NCI-H460 (cell line): Measurements from ENCODE around the gene CLEC4E. TPM values are rescaled to one million over a fixed set of nuclear protein-coding genes. Genes with fewer than 3 reads are reported as not detected.

Source experiments
- small RNA-seq, 2 experiments: library from RNA; depleted of rRNA; stranded (forward); fragments of <200 nt; gene quantifications; one replicate each; pipeline ENCODE3, GENCODE V24; 2014
- total RNA-seq: library from RNA; depleted of rRNA; stranded (reverse); fragments of >200 nt; shearing (Covaris generic); gene quantifications from 2 replicates; pipeline ENCODE4 v1.2.3, GENCODE V29; 2014; rRNA removed

CLEC4E gene
- total RNA-seq, 1 experiment from 2014 or later: not detected

Small RNA genes lying within 50 kb of the gene (small RNA-seq; reads per million reads assigned to genes)
- 0 reads per million in 2 experiments for gene RNU6-275P

Other genes starting within 250 kb of the CLEC4E start
- gene CLEC6A, start 84.9 kb downstream of the CLEC4E start, total RNA-seq: not detected in 2 replicates
- not detected in 2 replicates for gene CLEC4D, start 27.4 kb downstream of the CLEC4E start, total RNA-seq
- not detected in 2 replicates for gene AICDA, start 72.0 kb upstream of the CLEC4E start, total RNA-seq
- not detected in 2 replicates for gene MFAP5, start 121.9 kb upstream of the CLEC4E start, total RNA-seq
- 13.7 and 15.1 TPM in 2 replicates for gene RIMKLB, start 157.1 kb upstream of the CLEC4E start, total RNA-seq